ENCODE measurements around the gene CNTNAP5. TPM values are rescaled to one million over a fixed set of nuclear protein-coding genes. Genes with fewer than 3 reads are reported as not detected.

CNTNAP5 gene
- total and polyA plus RNA-seq, 2 donors (not counting 3 experiments of a cell fraction or from before 2014, with no cell fraction given) = not detected

- DNase-seq (ENCODE audit: low read depth, low spot score) (no peak), FAIRE-seq (no peak)
- intact Hi-C loops (cut with micrococcal nuclease) = no loop called here
- Histone ChIP-seq H3K9ac (replicated peaks; ENCODE audit: extremely low read depth, insufficient read depth, low read length) (no peak overlapping the region), H3K4me1 (ENCODE audit: control insufficient read depth, extremely low read depth, insufficient read depth, low read length) (no peaks in the 10 kb centered on the region), H3K27ac (ENCODE audit: insufficient read depth, low read depth, low read length) (no peak overlapping the region), H4K20me1 (replicated peaks; ENCODE audit: control insufficient read depth, extremely low read depth, insufficient read depth, low read length) (no peaks in the 10 kb centered on the region), H3K4me3 (replicated peaks in 1 of 3; ENCODE audit: insufficient read depth in 1 of 3, low read depth in 1 of 3, low read length in 3 of 3) (no peak overlapping the region), H3K4me2 (ENCODE audit: insufficient read depth, low read length) (no peak overlapping the region), H3K9me3 (replicated peaks; ENCODE audit: control insufficient read depth, insufficient read depth, low read length) (peaks cover 5% of the 10 kb centered on the region), H3K9me1 (replicated peaks; ENCODE audit: control insufficient read depth, extremely low read depth, insufficient read depth, low read length) (no peaks in the 10 kb centered on the region), H2AFZ (ENCODE audit: low read depth, low read length) (no peak overlapping the region), H3K36me3 (ENCODE audit: control insufficient read depth in 2 of 2, extremely low read depth in 1 of 2, insufficient read depth in 2 of 2, low read length in 2 of 2) (no peaks in the 10 kb centered on the region), H3K79me2 (ENCODE audit: control insufficient read depth, insufficient read depth, low read length) (no peaks in the 10 kb centered on the region), H3K27me3 (ENCODE audit: control insufficient read depth in 2 of 2, insufficient read depth in 2 of 2, low read length in 2 of 2) (no peaks in the 10 kb centered on the region)
- TF ChIP-seq POLR2AphosphoS5 (IDR thresholded peaks at IDR 0.05; ENCODE audit: insufficient read depth, low read depth, low read length) (no peak), JUN (IDR thresholded peaks at IDR 0.05; ENCODE audit: borderline replicate concordance, insufficient read depth, insufficient read length, low read depth) (no peak), MYC (IDR thresholded peaks at IDR 0.05; ENCODE audit: low read depth, low read length) (no peak), POLR2A (IDR thresholded peaks at IDR 0.05; ENCODE audit: low read depth, low read length) (no peak), FOS (IDR thresholded peaks at IDR 0.05; ENCODE audit: borderline replicate concordance, insufficient read depth, low read length) (no peak), EZH2 (IDR thresholded peaks at IDR 0.05; ENCODE audit: borderline replicate concordance, low read depth, low read length, severe bottlenecking) (no peak), GATA2 (IDR thresholded peaks at IDR 0.05; ENCODE audit: insufficient read depth, insufficient read length, low read depth, low read length) (no peak)
- TF ChIP-seq, protein P1, sequence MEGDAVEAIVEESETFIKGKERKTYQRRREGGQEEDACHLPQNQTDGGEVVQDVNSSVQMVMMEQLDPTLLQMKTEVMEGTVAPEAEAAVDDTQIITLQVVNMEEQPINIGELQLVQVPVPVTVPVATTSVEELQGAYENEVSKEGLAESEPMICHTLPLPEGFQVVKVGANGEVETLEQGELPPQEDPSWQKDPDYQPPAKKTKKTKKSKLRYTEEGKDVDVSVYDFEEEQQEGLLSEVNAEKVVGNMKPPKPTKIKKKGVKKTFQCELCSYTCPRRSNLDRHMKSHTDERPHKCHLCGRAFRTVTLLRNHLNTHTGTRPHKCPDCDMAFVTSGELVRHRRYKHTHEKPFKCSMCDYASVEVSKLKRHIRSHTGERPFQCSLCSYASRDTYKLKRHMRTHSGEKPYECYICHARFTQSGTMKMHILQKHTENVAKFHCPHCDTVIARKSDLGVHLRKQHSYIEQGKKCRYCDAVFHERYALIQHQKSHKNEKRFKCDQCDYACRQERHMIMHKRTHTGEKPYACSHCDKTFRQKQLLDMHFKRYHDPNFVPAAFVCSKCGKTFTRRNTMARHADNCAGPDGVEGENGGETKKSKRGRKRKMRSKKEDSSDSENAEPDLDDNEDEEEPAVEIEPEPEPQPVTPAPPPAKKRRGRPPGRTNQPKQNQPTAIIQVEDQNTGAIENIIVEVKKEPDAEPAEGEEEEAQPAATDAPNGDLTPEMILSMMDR (IDR thresholded peaks at IDR 0.05; ENCODE audit: extremely low read depth in 1 of 2, insufficient read depth in 1 of 2, low read depth in 1 of 2, low read length in 2 of 2) = no peak
- TF ChIP-seq, protein P2, sequence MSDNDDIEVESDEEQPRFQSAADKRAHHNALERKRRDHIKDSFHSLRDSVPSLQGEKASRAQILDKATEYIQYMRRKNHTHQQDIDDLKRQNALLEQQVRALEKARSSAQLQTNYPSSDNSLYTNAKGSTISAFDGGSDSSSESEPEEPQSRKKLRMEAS (IDR thresholded peaks at IDR 0.05; ENCODE audit: insufficient read depth, insufficient read length) = no peak
- BruUV-seq (replicated peaks) = no TSS peak
- CTCF ChIA-PET = no interaction called here
- POLR2A ChIA-PET = no interaction called here
- dilution Hi-C loops (cut with MboI; ENCODE audit: extremely low pct_ligation_motif_present, low sequenced_read_pairs) = no loop called here
Measured at GRCh38 chr2:124258140-124258880, 233.2 kb downstream of the CNTNAP5 start.

All from endothelial cell of umbilical vein (primary cell).